Measurements from ENCODE around the gene FAM229A. TPM values are rescaled to one million over a fixed set of nuclear protein-coding genes. Genes with fewer than 3 reads are reported as not detected.
A peak's percentile ranks its signal among the peaks of the same experiment; 100 is the strongest.

Gene FAM229A
- total RNA-seq, 2 donors from 2014 or later: 9.2 to 14.0 TPM

DNA sequence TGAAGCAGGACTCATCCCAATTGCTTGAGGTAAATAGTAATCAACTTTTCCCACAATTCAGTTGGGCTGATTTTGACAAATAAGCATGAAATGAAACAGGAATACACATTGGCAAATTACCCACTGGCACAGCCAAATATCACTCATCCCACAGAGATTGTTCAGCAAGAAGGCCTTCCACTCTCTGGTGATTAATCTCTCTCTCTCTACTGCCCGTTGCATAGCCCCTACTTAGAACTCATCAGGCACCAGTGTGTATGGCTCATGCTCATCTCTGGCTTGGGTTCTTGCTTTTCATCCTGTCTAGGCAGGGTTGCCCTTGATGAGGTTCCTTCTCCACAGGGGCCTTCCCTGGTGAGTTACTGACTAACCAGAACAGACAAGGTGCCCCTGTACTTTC, 30.9 kb upstream of the FAM229A start:
- H3K27me3 Mint-ChIP-seq (ENCODE audit: low read depth): no peaks in the 10 kb centered on the region
- peaks cover 2 to 4% of the 10 kb centered on the region in 2 donors for H3K36me3 Mint-ChIP-seq (ENCODE audit: insufficient read depth in 2 of 2)
- peak overlapping the region; percentile 96 for H3K27ac Mint-ChIP-seq
- H3K4me1 Mint-ChIP-seq (ENCODE audit: low read depth): peaks cover 31% of the 10 kb centered on the region
- peak; percentile 10 to 17 for DNase-seq
- no peaks in the 10 kb centered on the region for H3K9me3 Mint-ChIP-seq
- peak overlapping the region; percentile 96 to 100 for H3K4me3 Mint-ChIP-seq
- ATAC-seq (replicated peaks in 1 of 2): peak in 1 of 2 donors; percentile 18

GRCh38 chr1:32392325-32392724, 30.0 kb upstream of the FAM229A start:
- Mint-ChIP-seq H3K4me1 (ENCODE audit: low read depth) (peaks cover 32% of the 10 kb centered on the region), H3K27me3 (ENCODE audit: low read depth) (no peaks in the 10 kb centered on the region), H3K9me3 (no peaks in the 10 kb centered on the region), H3K4me3 (peak overlapping the region; percentile 50 to 96), H3K36me3 (ENCODE audit: insufficient read depth in 2 of 2) (peaks cover 2 to 4% of the 10 kb centered on the region in 2 donors), H3K27ac (no peak overlapping the region)
- DNase-seq: no peak
- ATAC-seq (replicated peaks in 1 of 2): no peak

DNA sequence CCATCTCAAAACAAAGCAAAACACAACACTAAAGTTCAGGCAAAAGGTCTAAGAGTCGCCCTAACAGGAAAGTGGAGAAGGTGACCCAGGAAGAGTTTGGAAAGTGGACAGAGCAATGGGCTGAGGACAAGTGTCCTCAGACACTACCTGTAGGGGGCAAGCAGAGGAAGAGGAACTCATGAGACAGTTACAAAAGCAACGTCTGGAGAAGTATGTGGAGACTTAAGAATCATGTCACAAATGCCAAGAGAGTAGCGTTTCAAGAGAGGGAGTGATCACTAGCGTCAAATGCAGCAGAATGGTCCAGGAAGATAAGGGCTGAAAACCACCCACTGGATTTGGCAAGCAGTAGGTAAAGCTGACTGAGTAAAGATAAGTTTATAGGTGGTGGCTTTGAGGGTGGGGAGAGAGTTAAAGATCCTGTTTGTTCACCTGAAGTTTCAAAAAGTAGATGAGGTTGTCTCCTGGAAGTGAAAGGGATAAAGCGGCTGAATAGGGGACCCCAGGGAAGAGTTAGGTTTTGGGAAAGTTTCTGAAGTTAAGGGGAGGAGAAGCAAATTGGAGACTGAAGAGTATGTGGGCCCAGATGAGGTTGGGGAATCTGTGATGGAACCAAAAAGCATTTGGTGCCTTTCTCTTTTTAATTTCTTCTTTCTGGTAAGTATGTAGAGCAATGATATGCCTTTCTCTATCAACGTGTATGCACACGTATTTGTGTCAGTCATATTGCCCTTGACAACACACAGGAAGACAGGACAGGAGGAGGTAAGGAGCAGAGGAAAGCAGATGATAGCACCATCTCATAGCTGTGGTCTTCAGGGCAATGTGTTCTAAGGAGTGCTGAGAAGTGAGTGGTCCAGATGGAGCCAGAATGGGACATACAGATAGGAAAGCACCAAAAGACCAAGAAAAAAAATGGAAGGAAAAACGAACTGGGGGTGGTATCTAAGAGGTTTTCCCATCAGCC, 28.9 kb upstream of the FAM229A start:
- H3K9me3 Mint-ChIP-seq: no peaks in the 10 kb centered on the region

DNA sequence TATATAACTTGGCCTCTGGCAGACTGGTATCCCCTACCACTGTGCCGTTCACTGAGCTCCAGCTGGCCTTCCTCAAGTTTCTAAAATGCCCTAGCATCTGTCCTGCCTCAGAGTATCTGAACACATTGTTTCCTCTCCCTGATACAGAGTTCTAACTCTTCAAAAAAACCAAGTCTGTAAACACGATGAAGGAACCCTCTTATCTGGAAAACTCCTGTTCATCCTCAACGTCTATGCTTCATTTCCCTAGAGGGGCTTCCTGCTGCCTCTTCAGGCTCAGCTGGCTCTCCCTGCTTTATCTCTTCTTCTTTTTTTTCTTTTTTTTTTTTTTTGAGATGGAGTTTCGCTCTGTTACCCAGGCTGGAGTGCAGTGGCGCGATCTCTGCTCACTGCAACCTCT, 26.4 kb upstream of the FAM229A start:
- Mint-ChIP-seq H3K4me1 (ENCODE audit: low read depth) (peaks cover 26% of the 10 kb centered on the region), H3K9me3 (no peaks in the 10 kb centered on the region), H3K36me3 (ENCODE audit: insufficient read depth in 2 of 2) (peaks cover 0 to 10% of the 10 kb centered on the region in 2 donors), H3K27ac (no peak overlapping the region), H3K4me3 (no peak overlapping the region), H3K27me3 (ENCODE audit: low read depth) (no peaks in the 10 kb centered on the region)
- ATAC-seq (replicated peaks in 1 of 2): no peak
- no peak for DNase-seq

More for the DNA sequence above, 28.9 kb upstream of the FAM229A start:
- H3K36me3 Mint-ChIP-seq (ENCODE audit: insufficient read depth in 2 of 2): peaks cover 2 to 7% of the 10 kb centered on the region in 2 donors
- H3K4me1 Mint-ChIP-seq (ENCODE audit: low read depth): peaks cover 41% of the 10 kb centered on the region
- DNase-seq (no peak), ATAC-seq (replicated peaks in 1 of 2) (no peak)
- H3K4me3 Mint-ChIP-seq: no peak overlapping the region
- no peaks in the 10 kb centered on the region for H3K27me3 Mint-ChIP-seq (ENCODE audit: low read depth)
- no peak overlapping the region for H3K27ac Mint-ChIP-seq

DNA sequence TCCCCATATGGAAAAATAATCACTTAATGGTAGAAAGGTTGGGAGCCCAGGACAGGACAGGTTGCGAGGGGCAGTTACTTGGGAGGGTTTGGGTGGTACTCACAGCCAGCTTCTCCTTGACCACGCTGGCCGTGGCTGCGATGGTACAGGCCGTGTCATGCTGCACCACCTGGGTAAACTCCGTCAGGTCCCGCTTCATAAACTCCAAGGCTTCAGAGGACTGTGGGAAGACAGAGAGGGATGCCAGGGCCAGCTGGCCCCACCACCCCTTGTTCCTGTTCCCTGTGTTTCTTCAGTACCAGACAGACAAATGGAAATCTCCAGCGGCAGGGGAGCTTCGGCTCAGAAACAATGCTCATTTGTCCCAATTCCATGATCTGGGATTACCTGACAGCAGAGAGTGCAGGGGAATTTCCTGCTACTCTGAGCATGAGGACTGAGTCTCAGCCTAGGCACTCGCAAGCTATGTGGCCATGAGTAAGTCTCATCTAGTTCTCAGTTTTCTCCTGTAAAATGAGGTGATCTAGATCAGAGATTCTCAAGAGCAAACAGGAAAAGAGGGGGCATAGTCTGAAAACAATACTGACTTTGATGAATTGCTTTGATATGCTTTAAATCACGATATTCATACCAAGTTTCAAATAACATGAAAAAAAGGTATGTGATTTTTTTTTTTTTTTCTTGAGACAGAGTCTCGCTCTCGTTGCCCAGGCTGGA, 24.5 kb upstream of the FAM229A start:
- Mint-ChIP-seq H3K4me1 (ENCODE audit: low read depth) (peaks cover 10% of the 10 kb centered on the region), H3K4me3 (no peak overlapping the region), H3K36me3 (ENCODE audit: insufficient read depth in 2 of 2) (peaks cover 0 to 19% of the 10 kb centered on the region in 2 donors), H3K27me3 (ENCODE audit: low read depth) (no peaks in the 10 kb centered on the region), H3K9me3 (no peaks in the 10 kb centered on the region), H3K27ac (no peak overlapping the region)
- ATAC-seq (replicated peaks in 1 of 2): no peak
- no peak for DNase-seq

DNA sequence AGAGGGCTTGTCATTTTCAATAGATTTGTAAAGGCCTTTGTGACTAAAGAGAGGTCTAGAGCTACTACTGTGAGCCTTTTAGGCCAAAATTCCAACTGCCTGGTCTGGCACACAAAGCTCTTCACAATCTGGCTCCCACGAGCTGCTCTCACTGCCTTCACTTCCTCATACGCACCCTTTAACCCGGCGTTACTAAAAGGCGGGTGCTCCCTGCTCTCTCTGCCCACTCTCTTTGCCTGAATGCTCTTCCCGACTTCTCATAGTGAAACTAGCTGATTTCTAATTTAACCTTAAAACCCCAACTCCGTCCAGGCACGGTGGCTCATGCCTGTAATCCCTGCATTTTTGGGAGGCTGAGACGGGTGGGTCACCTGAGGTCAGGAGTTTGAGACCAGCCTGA, 17.8 kb upstream of the FAM229A start:
- no peak overlapping the region for H3K27ac Mint-ChIP-seq
- DNase-seq (no peak), ATAC-seq (replicated peaks in 1 of 2) (no peak)
- peaks cover 0 to 22% of the 10 kb centered on the region in 2 donors for H3K36me3 Mint-ChIP-seq (ENCODE audit: insufficient read depth in 2 of 2)
- H3K4me1 Mint-ChIP-seq (ENCODE audit: low read depth): no peaks in the 10 kb centered on the region
- no peak overlapping the region for H3K4me3 Mint-ChIP-seq
- H3K27me3 Mint-ChIP-seq (ENCODE audit: low read depth): no peaks in the 10 kb centered on the region
- H3K9me3 Mint-ChIP-seq: no peaks in the 10 kb centered on the region

DNA sequence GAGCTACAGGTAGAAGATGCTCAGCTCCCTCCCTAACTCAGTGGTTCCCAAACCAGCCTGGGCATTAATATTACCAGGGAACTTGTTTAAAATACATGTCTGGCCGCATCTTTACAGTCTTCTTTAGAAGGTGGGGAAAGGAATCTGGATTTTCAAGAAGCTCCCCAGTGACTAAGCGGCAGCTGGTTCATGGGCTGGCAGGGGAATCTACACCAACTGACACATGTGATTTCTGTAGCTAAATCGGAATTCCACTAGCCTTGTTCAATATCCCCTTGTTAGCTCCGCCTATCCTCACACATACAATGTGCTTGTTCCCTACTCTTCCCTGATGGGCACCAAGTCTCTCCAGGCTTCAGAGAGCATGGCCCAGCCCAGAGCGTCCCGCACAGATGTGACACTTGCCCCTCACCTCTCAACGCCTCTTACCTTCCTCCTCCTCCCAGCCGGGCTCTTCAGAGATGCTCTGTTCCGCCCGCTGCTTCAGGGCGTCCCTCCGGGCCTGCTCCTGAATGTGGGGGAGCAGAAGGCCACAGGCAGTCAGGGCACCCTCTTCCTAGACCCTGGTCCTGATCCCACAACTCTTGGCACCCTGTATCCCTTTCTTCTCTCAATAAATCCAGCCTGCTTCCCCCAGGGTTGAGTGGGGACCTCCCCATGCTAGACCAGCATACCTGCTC, 15.4 kb upstream of the FAM229A start:
- DNase-seq: no peak
- Mint-ChIP-seq H3K4me1 (ENCODE audit: low read depth) (peaks cover 2% of the 10 kb centered on the region), H3K36me3 (ENCODE audit: insufficient read depth in 2 of 2) (peaks cover 2 to 19% of the 10 kb centered on the region in 2 donors), H3K27me3 (ENCODE audit: low read depth) (no peaks in the 10 kb centered on the region), H3K27ac (no peak overlapping the region), H3K9me3 (no peaks in the 10 kb centered on the region), H3K4me3 (no peak overlapping the region)
- ATAC-seq (replicated peaks in 1 of 2): no peak

GRCh38 chr1:32376199-32376598, 13.9 kb upstream of the FAM229A start:
- H3K27ac Mint-ChIP-seq: no peak overlapping the region
- no peaks in the 10 kb centered on the region for H3K9me3 Mint-ChIP-seq
- H3K36me3 Mint-ChIP-seq (ENCODE audit: insufficient read depth in 2 of 2): peaks cover 2 to 15% of the 10 kb centered on the region in 2 donors
- no peak for ATAC-seq (replicated peaks in 1 of 2)
- DNase-seq: no peak
- no peak overlapping the region for H3K4me3 Mint-ChIP-seq
- no peaks in the 10 kb centered on the region for H3K27me3 Mint-ChIP-seq (ENCODE audit: low read depth)
- peaks cover 16% of the 10 kb centered on the region for H3K4me1 Mint-ChIP-seq (ENCODE audit: low read depth)

GRCh38 chr1:32373996-32374592, 11.8 kb upstream of the FAM229A start:
- H3K9me3 Mint-ChIP-seq: no peaks in the 10 kb centered on the region
- no peak for ATAC-seq (replicated peaks in 1 of 2)
- H3K4me3 Mint-ChIP-seq: no peak overlapping the region
- H3K36me3 Mint-ChIP-seq (ENCODE audit: insufficient read depth in 2 of 2): peaks cover 2 to 8% of the 10 kb centered on the region in 2 donors
- no peaks in the 10 kb centered on the region for H3K27me3 Mint-ChIP-seq (ENCODE audit: low read depth)
- H3K27ac Mint-ChIP-seq: peak overlapping the region; percentile 14
- DNase-seq: no peak
- H3K4me1 Mint-ChIP-seq (ENCODE audit: low read depth): peaks cover 16% of the 10 kb centered on the region

DNA sequence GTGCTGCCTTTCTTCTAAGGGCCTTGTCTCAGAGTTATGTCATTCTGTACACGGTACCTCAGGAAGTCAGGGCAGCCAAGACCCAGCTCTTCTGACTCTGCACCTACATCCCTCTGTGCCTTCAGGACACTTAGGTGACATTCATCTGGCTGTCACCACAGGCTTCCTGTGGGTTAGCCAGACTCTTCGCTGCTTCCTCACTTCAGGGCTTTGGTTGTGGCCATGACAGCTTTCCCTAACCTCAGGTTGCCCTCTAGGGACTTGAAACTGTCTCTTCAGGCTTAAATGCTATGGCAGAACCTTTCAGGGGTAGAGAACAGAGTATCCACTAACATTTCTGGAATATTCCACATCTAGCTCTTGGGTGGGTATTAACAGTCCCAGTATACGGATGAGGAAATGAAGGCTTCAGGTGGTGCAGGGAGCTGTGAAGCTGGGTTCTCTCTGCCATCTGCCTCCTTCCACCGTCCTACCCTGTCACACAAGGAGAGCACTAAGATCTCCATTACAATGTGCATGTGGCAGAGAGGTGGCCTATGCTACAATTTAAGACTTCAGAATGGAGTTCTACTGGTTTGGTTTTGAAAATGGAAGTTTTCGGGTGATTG, 10.0 kb upstream of the FAM229A start:
- H3K9me3 Mint-ChIP-seq: no peaks in the 10 kb centered on the region
- H3K4me3 Mint-ChIP-seq: no peak overlapping the region
- peaks cover 16% of the 10 kb centered on the region for H3K4me1 Mint-ChIP-seq (ENCODE audit: low read depth)
- peak overlapping the region; percentile 23 for H3K27ac Mint-ChIP-seq
- DNase-seq (peak; percentile 23 to 29), ATAC-seq (replicated peaks in 1 of 2) (peak; percentile 54 to 77)
- no peaks in the 10 kb centered on the region for H3K27me3 Mint-ChIP-seq (ENCODE audit: low read depth)
- H3K36me3 Mint-ChIP-seq (ENCODE audit: insufficient read depth in 2 of 2): peaks cover 2 to 7% of the 10 kb centered on the region in 2 donors

DNA sequence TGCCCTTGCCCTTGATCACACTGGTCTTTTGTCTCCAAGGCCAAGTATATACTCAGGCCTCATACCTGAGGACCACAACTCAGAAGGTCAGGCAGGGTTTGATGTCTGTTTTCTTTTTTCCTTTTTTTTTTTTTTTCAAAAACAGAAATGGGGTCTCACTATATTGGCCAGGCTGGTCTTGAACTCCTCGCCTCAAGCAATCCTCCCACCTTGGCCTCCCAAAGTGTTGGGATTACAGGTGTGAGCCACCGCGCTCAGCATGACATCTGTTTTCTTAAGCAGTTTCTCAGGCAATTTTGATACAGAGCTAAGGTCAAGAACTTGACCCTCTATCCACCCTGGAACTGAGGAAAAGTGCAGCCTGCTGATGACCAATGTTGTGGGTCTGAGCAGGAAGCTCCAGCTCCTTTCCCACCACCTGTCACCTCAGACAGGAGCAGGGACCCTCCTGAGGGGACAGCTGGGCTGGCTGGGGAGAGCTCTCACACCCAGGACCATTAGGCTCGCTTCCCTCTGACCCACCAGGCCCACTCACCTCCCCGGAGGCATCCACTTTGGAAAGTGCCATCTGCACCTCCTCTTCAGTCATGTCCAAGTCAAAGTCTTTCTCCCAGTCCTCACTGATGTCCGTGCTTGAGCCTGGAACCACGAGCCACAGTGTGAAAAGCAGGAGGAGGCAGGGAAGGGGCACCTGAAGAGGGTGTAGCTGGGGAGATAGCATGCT, 5.8 kb upstream of the FAM229A start:
- no peak for DNase-seq
- Mint-ChIP-seq H3K27me3 (ENCODE audit: low read depth) (no peaks in the 10 kb centered on the region), H3K36me3 (ENCODE audit: insufficient read depth in 2 of 2) (peaks cover 1 to 6% of the 10 kb centered on the region in 2 donors), H3K27ac (no peak overlapping the region), H3K4me1 (ENCODE audit: low read depth) (peaks cover 16% of the 10 kb centered on the region), H3K4me3 (no peak overlapping the region), H3K9me3 (no peaks in the 10 kb centered on the region)
- no peak for ATAC-seq (replicated peaks in 1 of 2)

DNA sequence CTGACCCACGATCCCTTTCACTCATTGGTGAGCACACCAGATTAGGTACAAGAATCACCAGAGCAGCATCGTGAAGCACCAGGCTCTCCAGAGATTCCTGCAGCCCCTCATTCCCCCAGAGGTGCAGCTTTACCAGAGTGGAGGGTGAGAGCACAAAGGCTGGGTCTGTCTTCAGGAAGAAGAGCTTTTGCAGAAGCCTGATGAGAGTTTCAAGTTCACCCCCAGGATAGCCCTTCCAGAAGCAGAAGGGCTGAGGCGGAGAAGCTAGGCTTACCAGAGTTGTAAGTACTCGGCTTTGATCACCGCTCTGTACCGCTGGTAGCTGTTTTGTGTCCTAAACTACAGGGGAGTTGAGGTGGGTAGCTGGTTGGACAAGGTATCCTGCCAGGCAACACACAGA, 3.2 kb upstream of the FAM229A start:
- Mint-ChIP-seq H3K4me1 (ENCODE audit: low read depth) (peaks cover 13% of the 10 kb centered on the region), H3K9me3 (no peaks in the 10 kb centered on the region), H3K36me3 (ENCODE audit: insufficient read depth in 2 of 2) (peaks cover 1 to 9% of the 10 kb centered on the region in 2 donors), H3K27me3 (ENCODE audit: low read depth) (peaks cover 5% of the 10 kb centered on the region), H3K27ac (no peak overlapping the region), H3K4me3 (no peak overlapping the region)
- no peak for ATAC-seq (replicated peaks in 1 of 2)
- DNase-seq: no peak
